GM19397 (cell line): Measurements from ENCODE around the gene ENOX1.
A peak's percentile ranks its signal among the peaks of the same experiment; 100 is the strongest.

Experiments
- ATAC-seq: cut with Tn5 transposase; IDR thresholded peaks from one replicate; pipeline ENCODE4 v1.9.1; 2021; ENCODE audit warnings: mild to moderate bottlenecking, moderate library complexity; ENCODE audit not compliant: unreplicated experiment

The ENOX1 gene

DNA sequence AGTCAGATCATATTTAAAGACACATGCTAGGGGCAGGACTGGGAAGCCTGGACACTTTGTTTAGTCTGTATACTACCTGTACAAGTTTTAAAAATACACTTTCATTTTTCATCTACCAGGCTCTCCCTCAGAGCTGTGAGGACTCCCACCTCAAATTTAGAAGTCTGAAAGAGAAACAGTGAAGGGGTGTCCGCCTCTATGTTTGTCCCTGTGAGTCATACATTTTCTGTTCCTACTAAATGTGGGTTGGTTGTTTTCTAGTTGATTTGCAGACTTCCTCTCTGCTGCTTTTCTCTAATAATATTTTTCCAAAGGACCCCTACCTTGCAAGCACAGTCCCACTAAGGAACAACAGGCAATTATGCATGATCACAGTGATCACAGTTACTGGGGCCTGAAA lies 110.5 kb downstream of the ENOX1 start:
- ATAC-seq: peak; percentile 84

DNA sequence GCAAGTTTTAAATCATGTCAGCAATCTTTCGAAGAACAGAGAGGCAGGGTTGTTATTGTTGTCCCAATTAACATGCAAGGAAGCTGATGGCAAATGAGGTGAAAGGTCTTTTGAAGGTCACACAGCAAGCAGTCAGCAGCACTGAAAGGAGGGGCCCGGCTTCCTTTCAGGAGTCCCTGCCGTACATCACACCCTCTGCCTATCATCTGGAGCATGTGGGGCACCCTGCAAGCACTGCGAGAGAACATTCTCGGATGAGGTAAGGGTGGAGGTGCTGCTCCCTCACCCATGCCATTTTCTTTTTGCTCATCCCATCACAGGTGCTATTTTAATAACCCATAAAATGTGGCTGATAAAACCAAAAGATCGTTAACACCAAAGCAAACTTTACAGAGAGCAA lies 111.2 kb downstream of the ENOX1 start:
- no peak for ATAC-seq

DNA sequence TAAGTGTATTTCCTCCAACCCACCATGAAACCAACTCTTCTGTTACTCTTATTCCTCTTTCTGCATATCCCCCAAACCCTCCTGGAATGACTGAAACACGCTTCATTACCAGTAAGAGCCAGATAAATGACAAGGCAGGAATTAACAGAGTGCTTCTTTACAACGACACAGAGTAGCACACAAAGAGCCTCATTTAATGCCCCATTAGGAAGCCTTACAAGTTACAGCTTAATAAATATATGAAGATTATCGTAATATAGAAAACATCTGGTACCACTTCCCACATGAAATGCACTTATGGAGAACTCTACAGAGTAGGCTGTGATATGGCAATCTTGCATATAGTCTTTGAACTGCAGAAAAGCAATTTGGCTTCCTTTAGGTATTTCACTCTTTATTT lies 116.8 kb downstream of the ENOX1 start:
- ATAC-seq: no peak

DNA sequence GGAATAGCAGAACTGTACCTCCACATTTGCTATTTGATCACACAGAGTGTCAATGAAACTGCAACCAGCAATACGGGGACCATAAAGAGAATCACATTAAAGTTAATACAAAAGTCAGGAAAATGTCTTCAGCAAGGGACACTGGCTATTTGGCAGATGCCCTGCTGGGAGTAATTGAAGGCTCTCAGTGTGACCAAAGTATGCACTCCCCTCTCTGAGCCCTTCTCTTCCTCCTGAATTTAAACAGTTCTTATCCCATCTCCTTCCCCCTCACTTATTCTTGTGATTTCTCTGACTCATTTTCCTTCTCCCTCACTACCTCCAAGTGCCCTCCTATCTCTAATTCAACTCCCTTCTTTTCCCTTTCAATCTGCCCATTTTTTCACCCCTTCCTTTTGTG lies 117.7 kb downstream of the ENOX1 start:
- ATAC-seq: no peak

DNA sequence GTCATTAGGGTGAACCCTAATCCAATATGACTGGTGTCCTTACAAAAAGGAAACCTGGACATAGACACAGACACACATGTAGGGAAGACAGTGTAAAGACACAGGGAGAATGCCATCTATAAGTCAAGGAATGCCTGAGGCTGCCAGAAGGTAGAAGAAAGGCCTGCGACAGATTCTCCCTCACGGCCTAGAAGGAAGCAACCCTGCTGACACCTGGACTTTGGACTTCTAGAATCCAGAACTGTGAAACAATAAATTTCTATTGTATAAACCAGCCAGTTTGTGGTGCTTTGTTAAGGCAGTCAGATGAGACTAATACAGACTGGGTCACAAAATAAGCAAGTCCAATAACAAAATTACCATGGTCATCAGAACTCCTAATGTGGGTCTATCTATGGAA lies 120.4 kb downstream of the ENOX1 start:
- no peak for ATAC-seq

DNA sequence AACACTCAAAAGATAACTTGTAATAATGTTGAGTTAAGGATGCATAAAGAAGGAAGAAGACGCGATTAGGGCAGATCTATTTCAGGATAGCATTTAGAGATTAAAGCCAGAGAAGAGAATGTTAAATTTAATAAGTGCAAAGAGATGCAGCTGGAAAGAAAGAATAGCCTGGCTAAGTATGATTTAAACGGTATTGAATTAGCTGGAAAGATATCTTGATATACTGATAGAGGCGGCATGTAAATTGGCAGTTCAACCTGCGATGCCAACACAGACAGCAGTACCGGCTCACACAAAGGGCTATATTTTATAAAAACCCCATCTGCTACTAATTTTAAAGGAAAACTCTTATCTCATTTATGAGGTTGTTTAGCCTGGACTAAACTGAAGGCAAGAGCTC lies 121.4 kb downstream of the ENOX1 start:
- no peak for ATAC-seq

DNA sequence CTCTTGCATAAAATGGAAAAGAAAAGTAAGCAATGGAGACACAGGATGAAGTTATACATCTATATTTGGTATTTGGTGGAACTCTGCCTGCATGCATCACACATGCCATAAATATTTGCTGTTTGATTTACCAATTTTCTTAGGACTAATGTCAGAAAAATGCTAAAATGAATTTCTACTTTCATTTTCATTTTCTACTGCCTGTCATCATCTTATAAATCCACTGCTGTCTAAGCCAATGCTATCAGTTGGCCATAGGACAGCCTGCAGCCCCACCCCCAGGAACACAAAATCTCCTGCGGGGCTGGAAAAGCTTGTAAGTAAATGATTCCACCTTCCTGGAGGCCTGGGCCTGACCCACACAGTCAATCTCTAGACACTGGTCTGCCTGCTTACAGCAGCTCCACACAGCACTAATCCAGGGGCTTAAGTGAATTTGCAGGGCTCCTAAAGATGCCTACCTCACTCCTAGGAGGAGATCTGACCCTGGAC lies 122.0 kb downstream of the ENOX1 start:
- ATAC-seq: no peak

DNA sequence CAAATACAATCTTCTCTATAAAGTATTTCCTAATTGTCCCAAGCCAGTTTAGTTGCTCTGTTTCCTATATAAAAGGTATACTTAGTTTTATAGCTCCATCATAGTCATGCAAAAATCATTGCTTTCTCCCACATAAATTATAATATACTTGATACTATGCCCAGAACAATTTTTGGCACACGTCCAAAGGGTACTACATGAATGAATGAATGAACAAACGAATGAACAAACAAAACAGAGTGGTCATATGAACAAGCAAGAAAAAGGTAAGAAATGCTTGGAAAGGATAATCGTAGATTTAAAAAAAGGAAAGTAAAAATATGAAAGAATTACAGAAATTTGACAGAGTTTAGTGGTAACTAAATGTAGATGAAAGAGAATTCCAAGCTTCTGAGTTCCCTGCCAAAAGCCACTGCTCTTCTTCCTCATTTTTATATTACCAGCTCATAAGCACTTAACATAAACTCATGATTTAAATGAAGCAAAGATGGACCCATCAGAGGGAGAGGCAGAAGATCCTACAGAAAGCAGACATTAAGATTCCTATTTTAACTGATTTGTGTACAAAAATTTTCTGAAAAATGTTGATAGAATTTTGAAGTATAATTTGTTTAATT lies 123.2 kb downstream of the ENOX1 start:
- no peak for ATAC-seq

DNA sequence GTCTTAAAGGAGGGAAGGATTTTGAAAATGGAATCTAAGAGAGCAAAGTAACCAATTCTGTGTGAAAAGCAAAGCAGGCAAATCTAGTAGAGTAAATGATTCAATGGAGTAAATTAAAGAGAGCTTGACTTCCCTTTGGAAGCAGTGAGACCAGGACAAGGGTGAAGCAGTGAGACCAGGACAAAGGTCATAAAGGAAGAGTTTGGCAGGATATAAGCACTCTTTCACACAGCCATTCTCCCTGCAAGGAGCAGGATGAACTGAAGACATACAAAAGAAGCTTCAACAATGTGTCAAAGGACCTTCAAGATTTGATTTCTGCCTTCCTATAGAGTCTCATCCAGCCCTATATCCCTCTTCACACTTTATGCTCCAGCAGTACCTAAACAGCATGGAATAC lies 123.8 kb downstream of the ENOX1 start:
- ATAC-seq: no peak

DNA sequence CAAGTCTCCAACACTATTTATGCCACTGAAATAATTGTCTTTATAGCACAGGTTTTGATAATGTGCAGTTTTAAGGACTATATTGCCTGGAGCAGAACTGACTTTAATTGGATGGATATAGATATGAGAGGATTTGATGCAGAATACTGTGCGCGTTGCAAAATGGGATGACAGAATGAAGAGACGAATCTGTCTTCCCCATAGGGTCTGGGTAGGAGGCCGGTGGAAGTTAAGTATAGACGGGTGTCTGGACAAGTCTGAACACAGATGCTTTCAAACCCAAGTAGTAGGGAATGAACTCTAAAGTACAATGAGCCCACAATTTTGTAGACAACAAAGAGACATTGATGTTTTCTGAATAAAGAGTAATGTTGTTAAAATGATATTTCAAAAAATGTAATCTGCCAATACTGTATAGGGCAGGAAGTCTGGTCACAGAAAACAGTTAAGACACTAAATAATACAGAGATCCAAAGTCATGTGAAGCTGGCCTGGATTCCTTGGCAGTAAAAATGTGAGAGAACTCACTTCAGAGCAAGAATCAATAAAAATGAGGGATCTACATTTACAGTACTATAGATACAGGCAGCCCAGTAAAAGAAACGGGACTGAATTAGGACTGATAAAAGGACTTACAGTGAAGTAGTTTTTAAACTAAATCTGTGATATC lies 125.5 kb downstream of the ENOX1 start:
- ATAC-seq: no peak

DNA sequence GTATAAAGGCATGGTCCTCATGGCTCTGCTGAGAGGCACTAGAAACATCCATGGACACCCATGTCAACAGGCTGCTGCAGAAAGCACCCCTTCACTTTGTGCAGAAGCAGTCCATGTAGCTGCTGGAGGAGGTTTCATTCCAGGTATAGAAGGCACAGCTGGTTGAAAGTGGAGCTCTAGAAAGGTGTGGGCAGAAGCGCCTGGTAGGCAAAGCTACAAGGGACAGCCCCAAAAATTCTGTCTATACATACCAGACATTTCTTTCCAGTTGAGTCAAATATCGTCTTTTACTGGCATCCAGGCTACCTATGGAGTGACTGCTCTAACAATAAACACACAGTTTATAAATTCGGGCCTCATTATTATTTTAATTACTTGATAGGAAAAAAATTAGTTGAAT lies 129.3 kb downstream of the ENOX1 start:
- no peak for ATAC-seq

DNA sequence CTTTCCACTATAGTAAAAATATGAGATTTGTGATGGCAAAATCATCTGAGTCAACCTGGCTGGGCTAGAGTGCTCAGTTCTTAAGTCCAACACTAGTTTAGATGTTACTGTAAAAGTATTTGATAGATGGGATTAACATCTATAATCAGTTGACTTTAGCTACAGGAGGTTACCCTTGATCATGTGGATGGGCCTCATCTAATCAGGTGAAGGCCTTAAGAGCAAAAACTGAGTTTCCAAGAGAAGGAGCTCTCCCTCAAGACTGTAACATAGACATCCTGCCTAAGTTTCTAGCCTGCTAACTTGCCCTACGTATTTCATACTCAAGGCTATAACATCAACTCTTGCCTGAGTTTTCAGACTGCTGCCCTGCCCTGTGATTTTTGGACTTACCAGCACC lies 132.8 kb downstream of the ENOX1 start:
- no peak for ATAC-seq

DNA sequence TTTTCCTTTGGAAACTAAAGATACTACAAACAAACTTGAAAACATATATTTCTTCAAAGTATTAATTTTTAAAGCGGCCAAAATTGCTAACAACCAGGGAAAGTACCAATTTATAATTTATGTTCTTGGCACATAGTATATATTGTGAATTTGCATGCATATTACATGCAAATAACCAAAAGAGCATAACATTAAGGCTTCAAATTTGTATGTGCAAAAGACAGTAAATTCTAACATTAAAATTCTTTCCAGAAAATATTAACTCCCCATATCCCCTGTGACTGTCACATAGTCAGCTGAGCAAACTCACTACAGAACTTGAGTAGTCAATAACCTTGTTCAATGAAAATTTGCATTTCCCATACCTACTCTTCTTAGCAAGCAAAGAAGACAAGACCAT lies 133.4 kb downstream of the ENOX1 start:
- ATAC-seq: no peak

DNA sequence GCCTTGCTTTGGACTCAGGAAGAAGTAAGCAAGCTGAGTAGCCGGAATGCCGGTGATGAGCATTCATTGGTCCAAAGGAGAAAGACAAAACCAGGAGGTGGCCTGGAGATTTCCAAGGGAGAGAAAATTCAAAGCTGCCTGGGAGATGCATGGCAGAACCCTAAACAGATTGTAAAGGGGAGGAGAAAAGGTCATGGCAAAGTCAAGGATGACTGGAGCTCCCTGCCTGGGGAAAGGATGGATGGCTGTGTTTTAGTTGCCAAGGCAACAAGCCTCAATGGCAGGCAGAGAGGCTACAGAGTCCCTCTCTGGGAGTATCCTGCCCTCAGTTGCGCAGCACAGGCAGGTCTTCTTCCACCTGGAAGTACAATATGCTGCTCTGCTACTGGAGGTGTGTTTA lies 134.0 kb downstream of the ENOX1 start:
- no peak for ATAC-seq

DNA sequence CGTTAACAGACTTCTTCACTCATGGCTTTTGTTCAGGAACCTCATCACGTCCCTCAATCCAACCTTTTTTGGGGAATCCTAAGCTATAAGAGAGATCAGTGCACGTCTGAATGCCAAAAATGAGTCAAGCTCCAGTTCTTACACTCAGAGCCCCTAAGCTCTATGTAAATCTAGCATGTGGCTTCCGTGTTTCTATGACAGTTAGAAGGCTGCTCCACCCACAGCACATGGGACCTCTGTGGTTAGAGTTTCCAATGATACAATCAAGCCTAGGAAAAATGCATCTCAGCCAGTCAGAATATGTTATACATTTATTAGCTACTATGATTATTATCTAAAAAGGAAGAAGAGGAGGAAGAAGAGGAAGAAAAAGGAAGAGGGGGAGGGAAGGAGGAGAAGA lies 135.9 kb downstream of the ENOX1 start:
- ATAC-seq: no peak

DNA sequence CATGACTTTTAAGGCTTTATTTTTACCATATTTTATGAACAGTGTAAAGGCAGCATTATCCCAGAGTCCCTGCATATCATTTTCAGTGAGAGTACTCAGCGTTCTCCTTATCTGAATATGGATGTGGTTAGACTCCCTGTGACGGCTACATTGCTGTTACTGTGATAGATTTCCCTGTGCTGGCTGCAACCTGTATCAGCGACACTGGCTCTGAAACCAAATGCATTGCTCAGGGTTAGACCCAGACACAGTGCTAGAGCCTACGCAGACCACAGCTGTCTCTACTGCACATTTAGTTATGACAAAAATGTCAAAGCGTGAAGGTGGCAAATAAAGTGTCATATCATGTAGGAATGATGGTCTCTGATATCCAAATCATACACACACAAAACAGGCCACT lies 138.0 kb downstream of the ENOX1 start:
- no peak for ATAC-seq

DNA sequence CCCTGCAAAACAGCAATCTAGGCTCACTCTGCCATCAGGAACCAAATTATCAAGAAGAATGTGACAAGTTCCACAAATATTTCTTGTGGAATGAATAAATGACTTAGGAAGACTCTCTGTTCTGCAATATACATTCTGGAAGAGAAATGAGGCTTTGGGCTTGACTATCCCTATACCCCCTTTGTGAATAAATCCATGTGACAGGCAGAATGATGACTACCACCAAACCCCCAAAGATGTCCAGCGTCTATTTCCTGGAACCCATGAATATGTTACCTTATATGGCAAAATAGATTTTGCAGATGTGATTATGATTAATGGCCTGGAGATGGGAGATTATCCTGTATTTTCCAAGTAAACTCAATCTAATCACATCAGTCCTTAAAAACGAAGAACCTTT lies 139.3 kb downstream of the ENOX1 start:
- ATAC-seq: no peak

DNA sequence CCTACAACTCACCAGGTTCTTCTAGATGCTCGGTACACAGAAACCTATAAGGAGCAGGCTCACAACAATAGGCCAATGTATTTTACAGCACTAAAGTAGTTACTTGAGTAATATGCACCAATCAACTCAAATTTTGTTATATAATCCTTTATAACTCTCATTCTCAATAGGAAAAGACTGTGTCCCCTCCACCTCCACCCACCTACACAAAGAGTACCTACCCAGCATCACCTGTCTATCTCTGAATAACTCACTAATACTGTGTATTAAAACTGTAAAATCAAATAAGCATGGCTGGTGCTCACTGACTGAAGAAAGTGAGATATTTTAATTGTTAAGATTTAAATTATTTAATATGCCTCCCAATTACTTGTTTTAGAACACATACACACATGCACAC lies 146.3 kb downstream of the ENOX1 start:
- no peak for ATAC-seq

DNA sequence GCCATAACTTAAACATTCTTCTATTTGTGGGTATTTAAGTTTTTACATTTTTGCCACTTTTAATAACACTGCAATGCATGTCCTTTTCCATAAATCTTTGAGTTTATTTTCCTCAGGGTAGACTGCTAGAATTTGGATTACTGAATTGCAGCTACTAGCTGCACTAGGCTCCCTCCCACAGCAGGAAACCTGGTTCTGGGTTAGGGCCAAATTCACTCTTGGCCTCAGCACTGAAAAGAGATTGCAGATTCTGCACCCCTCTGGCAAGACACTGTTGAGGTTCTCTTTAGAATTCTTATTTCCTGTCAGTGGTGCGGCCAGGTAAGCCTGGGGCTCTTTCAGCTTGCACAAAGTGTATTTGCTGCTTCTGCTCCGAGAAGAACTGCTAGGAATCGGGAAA lies 155.7 kb downstream of the ENOX1 start:
- ATAC-seq: no peak

DNA sequence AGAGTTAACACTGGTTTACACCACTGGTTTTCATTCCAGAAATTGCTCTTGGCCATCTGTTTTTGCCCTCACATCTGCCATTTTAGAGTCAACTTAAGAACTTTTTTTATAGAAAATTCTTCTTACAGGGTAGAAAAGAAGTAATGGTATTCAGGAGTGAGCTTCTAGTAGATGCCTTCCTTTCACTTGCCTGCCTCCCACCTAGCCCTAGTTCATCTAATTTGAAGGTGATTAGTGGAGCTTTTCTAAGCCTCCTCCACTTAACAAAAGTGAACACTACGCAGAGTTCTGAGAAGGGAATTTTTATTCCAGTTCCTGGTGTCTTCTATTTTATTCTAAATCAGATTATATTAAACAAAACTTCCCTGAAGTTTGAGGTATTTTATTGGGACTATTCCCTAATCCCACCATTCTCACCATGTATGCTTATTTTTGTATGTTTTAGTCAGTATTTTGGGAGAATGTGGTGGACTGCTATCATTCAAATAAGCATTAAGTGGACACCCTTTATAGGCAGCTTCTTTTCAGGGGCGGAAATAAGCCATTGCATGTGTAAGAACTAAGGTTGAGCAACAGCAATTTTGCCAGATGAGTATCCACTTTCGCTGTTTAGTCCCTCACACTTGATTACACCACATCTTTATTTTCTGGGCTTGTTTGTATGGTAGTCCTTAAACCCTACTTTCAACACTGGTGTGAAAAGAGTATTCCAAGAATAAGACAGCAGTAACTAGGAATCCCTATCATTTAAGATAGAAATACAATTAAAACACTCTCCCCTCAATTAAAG lies 156.9 kb downstream of the ENOX1 start:
- ATAC-seq: no peak

DNA sequence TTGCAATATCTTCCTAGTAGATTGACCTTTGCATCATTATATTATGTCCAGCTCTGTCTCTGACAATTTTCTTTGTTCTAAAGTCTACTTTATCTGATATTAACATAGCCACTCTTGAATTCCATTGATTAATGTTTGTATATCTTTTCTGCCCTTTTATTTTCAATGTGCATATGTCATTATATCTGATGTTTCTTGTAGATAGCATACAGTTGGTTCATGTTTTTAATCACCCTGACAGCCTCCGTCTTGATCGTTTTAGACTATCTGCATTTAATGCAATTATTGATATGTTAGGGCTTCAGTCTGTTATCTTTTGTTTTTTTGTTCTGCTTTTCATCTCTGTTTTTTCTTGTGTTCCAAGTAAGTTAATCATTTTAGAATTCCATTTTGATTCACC lies 159.8 kb downstream of the ENOX1 start:
- no peak for ATAC-seq

DNA sequence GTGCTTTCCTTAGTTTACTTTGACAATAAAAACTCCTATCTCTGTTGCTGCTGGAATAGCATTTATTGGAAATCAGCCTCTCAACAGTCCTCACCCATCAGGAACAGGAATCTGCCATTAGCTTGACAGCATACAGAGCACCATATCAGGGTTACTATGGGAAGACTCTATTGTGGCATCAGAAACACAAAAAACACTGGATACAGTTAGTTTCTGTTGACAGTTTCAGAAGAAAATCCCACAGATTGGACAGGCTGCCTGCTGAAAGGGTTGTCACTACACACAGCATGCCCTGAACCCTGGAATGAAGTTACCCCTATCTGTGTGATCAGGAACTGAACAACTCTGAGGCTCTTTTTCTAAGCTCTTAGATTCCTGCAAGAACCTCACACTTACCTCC lies 172.7 kb downstream of the ENOX1 start:
- no peak for ATAC-seq
